Sigmoid colon (tissue), 7 donors: ENCODE data around the gene DNAH9. TPM values are rescaled to one million over a fixed set of nuclear protein-coding genes. Genes with fewer than 3 reads are reported as not detected.

Source experiments
- DNase-seq: peaks from one replicate; pipeline ENCODE4 v3.0.0-alpha.2; 2019
- H3K27ac ChIP-seq, 4 donors: fragments of 200-600 bp; sonication (generic); one replicate each; pipeline ENCODE4 v1.5.1; 2016 to 2019; ENCODE audit warnings: mild to moderate bottlenecking in 1 of 4
- H3K27me3 ChIP-seq, 3 donors: fragments of 200-600 bp; sonication (generic); one replicate each; pipeline ENCODE4 v1.5.1; 2019; ENCODE audit warnings: mild to moderate bottlenecking in 1 of 3
- H3K36me3 ChIP-seq, 4 donors: fragments of 200-600 bp; sonication (generic); one replicate each; pipeline ENCODE4 v1.5.1; 2016 to 2019
- H3K4me1 ChIP-seq, 4 donors: fragments of 200-600 bp; sonication (generic); one replicate each; pipeline ENCODE4 v1.5.1; 2017 to 2019
- H3K4me3 ChIP-seq, 4 donors: fragments of 200-600 bp; sonication (generic); one replicate each; pipeline ENCODE4 v1.5.1; 2017 to 2019; ENCODE audit warnings: mild to moderate bottlenecking in 2 of 4, moderate library complexity in 1 of 4
- H3K9me3 ChIP-seq, 4 donors: fragments of 200-600 bp in 3 of 4; sonication (generic) in 3 of 4; one replicate each; pipeline versions ENCODE4 v1.5.1 to v1.6.1; 2013 to 2019
- EP300 ChIP-seq, 4 donors: sonication (generic); formaldehyde crosslinking; IDR thresholded peaks; one replicate each; pipeline ENCODE4 v1.6.1; 2017; ENCODE audit warnings: antibody characterized with exemption in 4 of 4
- POLR2A ChIP-seq, 2 donors: fragments of 450-650 bp; IDR thresholded peaks; one replicate each; pipeline ENCODE4 v1.6.1; 2016; ENCODE audit warnings: antibody characterized with exemption in 2 of 2, mild to moderate bottlenecking in 2 of 2, moderate library complexity in 2 of 2
- POLR2AphosphoS5 ChIP-seq, 4 donors: sonication (generic); formaldehyde crosslinking; IDR thresholded peaks; one replicate each; pipeline ENCODE4 v1.6.1; 2017; ENCODE audit warnings: antibody characterized with exemption in 4 of 4
- WGBS, 2 donors: extraction: QIAGEN DNeasy Blood & Tissue Kit; methylation state at CpG; one replicate each; pipeline ENCODE4 v1.1.7; 2013; 5-methylcytosine and 5-hydroxymethylcytosine counted together
- intact Hi-C: fragments of 100-400 bp; cut with DNase I; formaldehyde crosslinking; loops from one replicate; pipeline ENCODE4 v1.15.1; 2023
- polyA plus RNA-seq, 3 donors: library from polyadenylated mRNA; stranded (reverse); fragments of 200-250 nt; gene quantifications; one replicate each; pipeline ENCODE4 v1.2.3, GENCODE V29; 2013
- total RNA-seq, 4 donors: library from RNA; depleted of rRNA; stranded (reverse); fragments of >200 nt; gene quantifications; one replicate each; pipeline ENCODE4 v1.1.0, GENCODE V29; 2016
- TF ChIP-seq, protein P1 (sequence below), 4 experiments: fragments of 450-650 bp in 3 of 4; fragments of 200-600 bp in 1 of 4; IDR thresholded peaks; one replicate each; pipeline ENCODE4 v1.5.1; 2016 to 2019; ENCODE audit warnings: antibody characterized with exemption in 4 of 4, mild to moderate bottlenecking in 3 of 4, moderate library complexity in 2 of 4
- donor health status: healthy with polysubstance abuse.
- donor health status: Bipolar disorder and iron deficiency.
- donor health status: healthy.

The DNAH9 gene
- total and polyA plus RNA-seq, 7 donors: under 0.01 to 3.0 (median 0.27) TPM; not detected in 2

DNA sequence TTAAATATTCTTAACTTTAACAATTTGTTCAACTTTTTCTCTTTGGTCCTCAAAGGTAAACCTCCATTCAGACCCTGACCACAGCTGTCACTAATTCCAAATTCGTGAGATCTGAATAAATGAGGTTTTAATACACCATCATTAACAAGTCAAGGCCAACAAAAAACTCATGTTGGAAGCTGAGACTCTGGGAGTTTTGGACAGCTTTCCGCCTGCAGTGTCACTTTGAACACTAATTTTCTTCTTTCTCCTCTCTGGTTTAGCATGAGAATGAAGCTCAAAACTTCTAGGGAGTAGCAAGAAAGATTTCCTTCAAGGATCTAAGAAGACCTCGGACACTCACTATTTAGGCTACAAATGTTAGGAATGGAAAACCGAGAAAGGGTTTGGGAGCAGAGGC lies 32.7 kb upstream of the DNAH9 start:
- no peak for DNase-seq
- WGBS, 2 donors: 45 to 77% methylated on average over 4 of the region's 4 CpGs
- Histone ChIP-seq H3K4me1 (no peaks in the 10 kb centered on the region), H3K27ac (no peak overlapping the region), H3K9me3 (no peaks in the 10 kb centered on the region), H3K4me3 (no peak overlapping the region), H3K36me3 (no peaks in the 10 kb centered on the region), H3K27me3 (no peaks in the 10 kb centered on the region)
- TF ChIP-seq POLR2AphosphoS5 (IDR thresholded peaks at IDR 0.05): no peak
- TF ChIP-seq, protein P1, sequence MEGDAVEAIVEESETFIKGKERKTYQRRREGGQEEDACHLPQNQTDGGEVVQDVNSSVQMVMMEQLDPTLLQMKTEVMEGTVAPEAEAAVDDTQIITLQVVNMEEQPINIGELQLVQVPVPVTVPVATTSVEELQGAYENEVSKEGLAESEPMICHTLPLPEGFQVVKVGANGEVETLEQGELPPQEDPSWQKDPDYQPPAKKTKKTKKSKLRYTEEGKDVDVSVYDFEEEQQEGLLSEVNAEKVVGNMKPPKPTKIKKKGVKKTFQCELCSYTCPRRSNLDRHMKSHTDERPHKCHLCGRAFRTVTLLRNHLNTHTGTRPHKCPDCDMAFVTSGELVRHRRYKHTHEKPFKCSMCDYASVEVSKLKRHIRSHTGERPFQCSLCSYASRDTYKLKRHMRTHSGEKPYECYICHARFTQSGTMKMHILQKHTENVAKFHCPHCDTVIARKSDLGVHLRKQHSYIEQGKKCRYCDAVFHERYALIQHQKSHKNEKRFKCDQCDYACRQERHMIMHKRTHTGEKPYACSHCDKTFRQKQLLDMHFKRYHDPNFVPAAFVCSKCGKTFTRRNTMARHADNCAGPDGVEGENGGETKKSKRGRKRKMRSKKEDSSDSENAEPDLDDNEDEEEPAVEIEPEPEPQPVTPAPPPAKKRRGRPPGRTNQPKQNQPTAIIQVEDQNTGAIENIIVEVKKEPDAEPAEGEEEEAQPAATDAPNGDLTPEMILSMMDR (IDR thresholded peaks at IDR 0.05): no peak
- TF ChIP-seq POLR2A (IDR thresholded peaks at IDR 0.05): no peak
- no peak for TF ChIP-seq EP300 (IDR thresholded peaks at IDR 0.05)
- intact Hi-C loops: no loop called here

DNA sequence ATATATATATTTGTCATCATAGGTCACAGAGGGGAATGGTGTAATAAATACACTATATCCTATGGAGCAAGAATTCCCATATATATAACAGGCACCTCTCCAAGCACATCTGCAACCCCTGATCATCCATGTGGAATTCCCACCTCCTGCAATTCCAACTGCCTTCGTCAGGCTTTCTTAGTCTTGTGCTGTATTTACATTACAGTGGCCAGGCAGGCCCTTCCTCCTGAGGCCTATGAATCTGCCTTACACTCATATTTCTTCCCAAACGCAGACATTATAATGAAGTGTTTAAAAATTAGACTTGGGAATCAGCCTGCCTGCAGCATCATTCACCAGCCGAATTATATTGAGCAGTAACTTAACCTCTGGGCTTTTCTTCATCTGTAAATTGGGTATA lies 19.3 kb upstream of the DNAH9 start:
- intact Hi-C loops: no loop called here

DNA sequence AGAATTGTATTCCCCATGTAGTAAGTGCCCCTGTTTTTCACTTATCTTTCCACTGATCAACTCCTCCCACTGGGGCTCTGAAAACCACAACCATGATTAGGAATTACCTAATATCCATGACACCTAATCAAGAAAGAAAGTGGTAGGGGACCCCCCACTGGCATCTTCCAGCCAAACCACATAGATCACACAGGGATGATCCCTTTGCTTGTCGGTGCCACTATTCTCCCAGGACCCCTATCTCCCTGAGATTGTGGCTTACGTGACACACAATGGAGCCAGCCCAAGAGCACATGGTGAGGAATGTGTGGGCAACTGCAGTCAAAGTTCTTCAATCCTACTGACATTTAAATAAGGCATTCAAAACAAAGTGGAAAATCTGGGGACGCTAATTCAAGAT lies 17.6 kb upstream of the DNAH9 start:
- WGBS, 2 donors: 87 to 90% methylated on average over 3 of the region's 3 CpGs

More for the DNA sequence above, 19.3 kb upstream of the DNAH9 start:
- Histone ChIP-seq H3K4me3 (no peak overlapping the region), H3K27me3 (no peaks in the 10 kb centered on the region), H3K27ac (no peak overlapping the region), H3K4me1 (no peaks in the 10 kb centered on the region), H3K9me3 (no peaks in the 10 kb centered on the region), H3K36me3 (no peaks in the 10 kb centered on the region)
- 82 to 87% methylated on average over 3 of the region's 3 CpGs for WGBS, 2 donors
- DNase-seq: no peak
- TF ChIP-seq POLR2AphosphoS5 (IDR thresholded peaks at IDR 0.05): no peak
- TF ChIP-seq EP300 (IDR thresholded peaks at IDR 0.05): no peak
- TF ChIP-seq, protein P1 (IDR thresholded peaks at IDR 0.05): no peak
- TF ChIP-seq POLR2A (IDR thresholded peaks at IDR 0.05): no peak

DNA sequence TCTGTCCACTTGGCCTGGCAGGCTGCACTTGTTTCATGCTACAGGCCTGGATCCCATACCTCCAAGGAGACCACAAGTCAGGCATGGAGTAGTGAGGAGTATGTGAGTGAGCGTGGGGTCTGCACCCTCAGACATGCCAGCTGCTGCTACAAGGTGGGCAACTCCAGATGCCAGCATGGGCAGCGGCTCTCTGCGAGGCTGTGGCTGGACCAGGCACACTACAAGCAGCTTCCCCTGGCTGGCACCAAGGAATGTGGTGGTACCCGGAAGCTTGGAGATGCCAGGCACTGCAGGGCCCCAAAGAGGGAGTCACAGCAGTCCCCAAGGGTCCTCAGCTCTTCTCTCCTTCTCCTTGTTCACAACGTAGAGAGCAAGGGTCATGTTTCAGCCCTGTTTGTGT lies 16.1 kb upstream of the DNAH9 start:
- Histone ChIP-seq H3K27me3 (no peaks in the 10 kb centered on the region), H3K36me3 (no peaks in the 10 kb centered on the region), H3K27ac (no peak overlapping the region), H3K4me1 (no peaks in the 10 kb centered on the region), H3K9me3 (no peaks in the 10 kb centered on the region), H3K4me3 (no peak overlapping the region)
- intact Hi-C loops: no loop called here
- 87 to 91% methylated on average over 5 of the region's 5 CpGs for WGBS, 2 donors
- TF ChIP-seq POLR2AphosphoS5 (IDR thresholded peaks at IDR 0.05) (no peak), POLR2A (IDR thresholded peaks at IDR 0.05) (no peak), EP300 (IDR thresholded peaks at IDR 0.05) (no peak)
- TF ChIP-seq, protein P1 (IDR thresholded peaks at IDR 0.05): no peak
- no peak for DNase-seq

More for the DNA sequence above, 17.6 kb upstream of the DNAH9 start:
- TF ChIP-seq POLR2A (IDR thresholded peaks at IDR 0.05) (no peak), POLR2AphosphoS5 (IDR thresholded peaks at IDR 0.05) (no peak), EP300 (IDR thresholded peaks at IDR 0.05) (no peak)
- TF ChIP-seq, protein P1 (IDR thresholded peaks at IDR 0.05): no peak
- no peaks in the 10 kb centered on the region for H3K9me3 ChIP-seq
- H3K4me1 ChIP-seq: no peaks in the 10 kb centered on the region
- no peak overlapping the region for H3K27ac ChIP-seq
- no peak for DNase-seq
- intact Hi-C loops: no loop called here
- no peaks in the 10 kb centered on the region for H3K36me3 ChIP-seq
- no peaks in the 10 kb centered on the region for H3K27me3 ChIP-seq
- no peak overlapping the region for H3K4me3 ChIP-seq

DNA sequence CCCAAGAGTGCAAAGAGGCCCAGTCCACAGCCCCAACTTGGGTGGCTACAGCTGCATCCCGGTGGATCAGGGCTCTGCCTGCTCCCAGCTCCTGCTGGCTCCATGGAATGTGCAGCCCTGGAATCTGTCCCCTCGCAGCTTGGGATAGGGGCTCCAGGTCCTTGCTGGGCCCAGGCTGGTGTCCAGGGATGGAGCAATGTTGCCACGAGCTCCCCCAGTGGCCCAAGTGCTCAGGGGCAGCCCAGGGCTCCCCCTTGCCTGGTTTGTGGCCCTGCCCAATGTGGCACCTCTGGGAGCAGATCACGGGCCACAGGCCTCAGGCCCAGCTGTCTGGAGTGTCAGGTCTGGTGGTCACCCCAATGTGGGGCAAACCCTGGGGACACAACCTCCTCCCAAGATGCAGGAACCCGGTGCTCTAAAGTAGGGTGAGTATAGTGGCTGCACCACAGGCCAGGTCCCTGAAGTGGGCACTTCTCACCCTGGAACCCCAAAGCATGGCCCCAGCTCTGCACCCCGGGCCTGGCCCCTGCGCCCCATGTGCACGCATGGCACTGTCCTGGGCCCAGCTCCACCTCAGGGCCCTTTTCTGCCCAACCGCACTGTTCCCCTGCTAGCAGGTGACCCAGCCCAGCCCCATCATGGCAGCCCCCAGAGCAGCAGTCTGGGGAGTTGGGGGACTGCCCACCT lies 14.8 kb upstream of the DNAH9 start:
- no peak for TF ChIP-seq POLR2AphosphoS5 (IDR thresholded peaks at IDR 0.05)
- TF ChIP-seq EP300 (IDR thresholded peaks at IDR 0.05): no peak
- TF ChIP-seq POLR2A (IDR thresholded peaks at IDR 0.05): no peak
- TF ChIP-seq, protein P1 (IDR thresholded peaks at IDR 0.05): no peak
- intact Hi-C loops: no loop called here
- 83 to 86% methylated on average over 9 of the region's 9 CpGs for WGBS, 2 donors

More for the DNA sequence above, 14.8 kb upstream of the DNAH9 start:
- no peaks in the 10 kb centered on the region for H3K36me3 ChIP-seq
- no peaks in the 10 kb centered on the region for H3K27me3 ChIP-seq
- H3K4me1 ChIP-seq: no peaks in the 10 kb centered on the region
- H3K27ac ChIP-seq: no peak overlapping the region
- no peak overlapping the region for H3K4me3 ChIP-seq
- no peak for DNase-seq
- H3K9me3 ChIP-seq: no peaks in the 10 kb centered on the region
